ENCODE results near the gene DONSON.
A peak's percentile ranks its signal among the peaks of the same experiment; 100 is the strongest.
"Not testable (repeated sequence)": the region's sequence is repeated elsewhere in the genome, so short reads cannot be mapped to it uniquely, and the experiment has no call there.

Gene DONSON, protein sequence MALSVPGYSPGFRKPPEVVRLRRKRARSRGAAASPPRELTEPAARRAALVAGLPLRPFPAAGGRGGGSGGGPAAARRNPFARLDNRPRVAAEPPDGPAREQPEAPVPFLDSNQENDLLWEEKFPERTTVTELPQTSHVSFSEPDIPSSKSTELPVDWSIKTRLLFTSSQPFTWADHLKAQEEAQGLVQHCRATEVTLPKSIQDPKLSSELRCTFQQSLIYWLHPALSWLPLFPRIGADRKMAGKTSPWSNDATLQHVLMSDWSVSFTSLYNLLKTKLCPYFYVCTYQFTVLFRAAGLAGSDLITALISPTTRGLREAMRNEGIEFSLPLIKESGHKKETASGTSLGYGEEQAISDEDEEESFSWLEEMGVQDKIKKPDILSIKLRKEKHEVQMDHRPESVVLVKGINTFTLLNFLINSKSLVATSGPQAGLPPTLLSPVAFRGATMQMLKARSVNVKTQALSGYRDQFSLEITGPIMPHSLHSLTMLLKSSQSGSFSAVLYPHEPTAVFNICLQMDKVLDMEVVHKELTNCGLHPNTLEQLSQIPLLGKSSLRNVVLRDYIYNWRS

GRCh38 chr21:33588485-33589335 lies at the start of gene DONSON:
TSS of gene DONSON (minus strand) at chr21:33588684. CDS start at chr21:33588641, 43 bp downstream.
- DNase-seq (ENCODE audit: low spot score) (peak; percentile 80), ATAC-seq (ENCODE audit: low read depth) (peak; percentile 85)
- H3K36me3 ChIP-seq (ENCODE audit: low read depth), result peaks cover 31% of the 10 kb centered on the region
- no peaks in the 10 kb centered on the region for H3K27me3 ChIP-seq (ENCODE audit: insufficient read depth, poor library complexity, severe bottlenecking)
- H3K27ac ChIP-seq (ENCODE audit: poor library complexity, severe bottlenecking), result peak within 1 kb of the TSS; percentile 51
- no peaks in the 10 kb centered on the region for H3K9me3 ChIP-seq (ENCODE audit: severe bottlenecking)
- H3K4me1 ChIP-seq (ENCODE audit: insufficient read depth, poor library complexity, severe bottlenecking), result no peaks in the 10 kb centered on the region
- TF ChIP-seq CTCF (IDR thresholded peaks at IDR 0.05; ENCODE audit: poor library complexity, severe bottlenecking), result no peak
- peak within 1 kb of the TSS; percentile 87 for H3K4me3 ChIP-seq (ENCODE audit: severe bottlenecking)

GRCh38 chr21:33634254-33634653 lies 45.8 kb upstream of the DONSON start:
- DNase-seq (ENCODE audit: low spot score), result no peak
- H3K27me3 ChIP-seq (ENCODE audit: insufficient read depth, poor library complexity, severe bottlenecking), result no peaks in the 10 kb centered on the region

GRCh38 chr21:33626151-33626550 lies 37.7 kb upstream of the DONSON start:
- H3K4me3 ChIP-seq (ENCODE audit: severe bottlenecking); H3K4me1 ChIP-seq (ENCODE audit: insufficient read depth, poor library complexity, severe bottlenecking); ATAC-seq (ENCODE audit: low read depth); H3K27ac ChIP-seq (ENCODE audit: poor library complexity, severe bottlenecking); H3K27me3 ChIP-seq (ENCODE audit: insufficient read depth, poor library complexity, severe bottlenecking); H3K9me3 ChIP-seq (ENCODE audit: severe bottlenecking); DNase-seq (ENCODE audit: low spot score): not testable (repeated sequence)
- H3K36me3 ChIP-seq (ENCODE audit: low read depth), result peaks cover 42% of the 10 kb centered on the region

More at GRCh38 chr21:33634254-33634653, 45.8 kb upstream of the DONSON start:
- Histone ChIP-seq H3K27ac (ENCODE audit: poor library complexity, severe bottlenecking) (no peak overlapping the region), H3K4me1 (ENCODE audit: insufficient read depth, poor library complexity, severe bottlenecking) (no peaks in the 10 kb centered on the region), H3K9me3 (ENCODE audit: severe bottlenecking) (no peaks in the 10 kb centered on the region), H3K4me3 (ENCODE audit: severe bottlenecking) (no peak overlapping the region), H3K36me3 (ENCODE audit: low read depth) (peaks cover 27% of the 10 kb centered on the region)
- no peak for ATAC-seq (ENCODE audit: low read depth)
- no peak for TF ChIP-seq CTCF (IDR thresholded peaks at IDR 0.05; ENCODE audit: poor library complexity, severe bottlenecking)

GRCh38 chr21:33622253-33622652 lies 33.8 kb upstream of the DONSON start:
- no peak overlapping the region for H3K27ac ChIP-seq (ENCODE audit: poor library complexity, severe bottlenecking)
- H3K4me3 ChIP-seq (ENCODE audit: severe bottlenecking), result no peak overlapping the region
- no peaks in the 10 kb centered on the region for H3K27me3 ChIP-seq (ENCODE audit: insufficient read depth, poor library complexity, severe bottlenecking)
- ATAC-seq (ENCODE audit: low read depth) (no peak), DNase-seq (ENCODE audit: low spot score) (no peak)
- no peaks in the 10 kb centered on the region for H3K4me1 ChIP-seq (ENCODE audit: insufficient read depth, poor library complexity, severe bottlenecking)
- peaks cover 34% of the 10 kb centered on the region for H3K36me3 ChIP-seq (ENCODE audit: low read depth)
- no peaks in the 10 kb centered on the region for H3K9me3 ChIP-seq (ENCODE audit: severe bottlenecking)
- no peak for TF ChIP-seq CTCF (IDR thresholded peaks at IDR 0.05; ENCODE audit: poor library complexity, severe bottlenecking)

DNA sequence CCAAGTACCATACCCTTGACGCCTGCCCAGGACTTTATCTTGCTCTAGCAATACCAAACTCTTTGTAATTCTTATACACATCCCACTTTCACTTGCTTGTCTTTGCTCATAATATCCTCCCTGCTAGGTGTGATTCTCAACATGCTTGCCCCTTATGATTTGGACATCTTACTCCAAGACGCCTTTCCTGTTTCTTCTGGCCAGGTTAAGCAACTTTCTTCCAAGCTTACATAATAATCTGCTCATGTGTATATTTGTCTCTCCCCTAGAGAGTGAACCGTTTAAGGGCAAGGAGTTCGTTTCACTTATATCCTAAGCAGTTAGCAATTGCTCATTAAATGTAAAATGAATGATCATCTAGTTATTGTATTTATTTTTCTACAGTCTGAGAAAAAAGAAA lies 31.2 kb upstream of the DONSON start:
- no peak for ATAC-seq (ENCODE audit: low read depth)
- Histone ChIP-seq H3K27ac (ENCODE audit: poor library complexity, severe bottlenecking) (no peak overlapping the region), H3K9me3 (ENCODE audit: severe bottlenecking) (no peaks in the 10 kb centered on the region), H3K27me3 (ENCODE audit: insufficient read depth, poor library complexity, severe bottlenecking) (no peaks in the 10 kb centered on the region), H3K4me1 (ENCODE audit: insufficient read depth, poor library complexity, severe bottlenecking) (no peaks in the 10 kb centered on the region), H3K36me3 (ENCODE audit: low read depth) (peaks cover 45% of the 10 kb centered on the region), H3K4me3 (ENCODE audit: severe bottlenecking) (no peak overlapping the region)
- no peak for DNase-seq (ENCODE audit: low spot score)
- no peak for TF ChIP-seq CTCF (IDR thresholded peaks at IDR 0.05; ENCODE audit: poor library complexity, severe bottlenecking)

Measured in RWPE2 (cell line).